IMR-90 (cell line): ENCODE measurements around the gene HRAS.

Experiments
- CEBPB ChIP-seq: IDR thresholded peaks from 2 replicates; pipeline ENCODE4 v1.6.1; 2012; ENCODE audit warnings: low read depth, low read length, improper control_type of control experiment
- MAFK ChIP-seq: IDR thresholded peaks from 2 replicates; pipeline ENCODE4 v1.6.1; 2012; ENCODE audit warnings: low read depth, low read length, improper control_type of control experiment
- MAZ ChIP-seq: IDR thresholded peaks from 2 replicates; pipeline ENCODE4 v1.6.1; 2012; ENCODE audit warnings: low read depth, mild to moderate bottlenecking, low read length, improper control_type of control experiment, moderate library complexity, borderline replicate concordance
- POLR2A ChIP-seq: IDR thresholded peaks from 2 replicates; pipeline ENCODE4 v1.6.1; 2012; ENCODE audit warnings: mild to moderate bottlenecking, low read depth, low read length
- RAD21 ChIP-seq: IDR thresholded peaks from 2 replicates; pipeline ENCODE4 v1.6.1; 2012; ENCODE audit warnings: low read length, improper control_type of control experiment
- RCOR1 ChIP-seq: IDR thresholded peaks from 2 replicates; pipeline ENCODE4 v1.6.1; 2012; ENCODE audit warnings: mild to moderate bottlenecking, low read length, improper control_type of control experiment; ENCODE audit not compliant: insufficient replicate concordance
- TF ChIP-seq, protein P1 (sequence below): conservative IDR thresholded peaks from 2 replicates; pipeline ENCODE4 v1.5.1; 2012; ENCODE audit warnings: mild to moderate bottlenecking, low read depth, low read length, improper control_type of control experiment
- TF ChIP-seq, protein P2 (sequence below): fragments of 150-350 bp; IDR thresholded peaks from 2 replicates; pipeline ENCODE4 v1.6.1; 2016; ENCODE audit warnings: low read depth, mild to moderate bottlenecking, low read length, moderate library complexity, borderline replicate concordance
- TF ChIP-seq, protein P3 (sequence below): fragments of 150-350 bp; IDR thresholded peaks from 2 replicates; pipeline ENCODE4 v1.6.1; 2017; ENCODE audit warnings: mild to moderate bottlenecking, antibody characterized with exemption, low read length, low read depth

DNA sequence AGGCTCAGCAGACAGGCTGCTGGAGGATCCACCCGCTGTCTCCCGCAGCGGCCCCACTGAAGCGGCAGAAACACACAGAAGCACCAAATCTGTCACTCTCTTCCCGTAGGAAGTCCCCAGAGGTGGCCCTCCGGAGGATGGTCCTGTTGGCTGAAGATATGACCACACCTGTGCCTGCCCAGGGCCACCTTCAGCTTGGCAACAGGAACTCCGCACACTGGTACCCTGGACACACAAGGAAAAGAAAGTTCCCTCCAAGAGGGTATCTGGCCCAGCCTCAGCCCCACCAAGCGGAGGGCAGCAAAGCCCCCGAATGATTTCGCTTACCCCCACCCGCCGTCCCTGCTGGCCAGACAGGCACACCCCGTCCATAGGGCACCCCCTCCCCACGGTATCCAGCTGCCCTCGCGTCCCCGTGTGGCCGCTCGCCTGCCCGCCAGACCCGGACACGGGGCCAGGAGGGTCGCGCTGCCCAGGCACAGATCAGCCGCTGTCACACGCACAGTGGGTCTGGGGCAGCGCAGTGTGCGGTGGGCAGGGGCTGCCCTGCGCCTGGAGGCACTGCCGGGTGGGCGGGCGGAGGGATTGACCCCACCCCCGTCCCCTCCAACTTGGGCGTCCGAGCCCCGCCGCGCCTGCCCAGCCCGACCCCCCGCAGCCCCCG is 32.4 kb upstream of the HRAS start:
- TF ChIP-seq, protein P1, sequence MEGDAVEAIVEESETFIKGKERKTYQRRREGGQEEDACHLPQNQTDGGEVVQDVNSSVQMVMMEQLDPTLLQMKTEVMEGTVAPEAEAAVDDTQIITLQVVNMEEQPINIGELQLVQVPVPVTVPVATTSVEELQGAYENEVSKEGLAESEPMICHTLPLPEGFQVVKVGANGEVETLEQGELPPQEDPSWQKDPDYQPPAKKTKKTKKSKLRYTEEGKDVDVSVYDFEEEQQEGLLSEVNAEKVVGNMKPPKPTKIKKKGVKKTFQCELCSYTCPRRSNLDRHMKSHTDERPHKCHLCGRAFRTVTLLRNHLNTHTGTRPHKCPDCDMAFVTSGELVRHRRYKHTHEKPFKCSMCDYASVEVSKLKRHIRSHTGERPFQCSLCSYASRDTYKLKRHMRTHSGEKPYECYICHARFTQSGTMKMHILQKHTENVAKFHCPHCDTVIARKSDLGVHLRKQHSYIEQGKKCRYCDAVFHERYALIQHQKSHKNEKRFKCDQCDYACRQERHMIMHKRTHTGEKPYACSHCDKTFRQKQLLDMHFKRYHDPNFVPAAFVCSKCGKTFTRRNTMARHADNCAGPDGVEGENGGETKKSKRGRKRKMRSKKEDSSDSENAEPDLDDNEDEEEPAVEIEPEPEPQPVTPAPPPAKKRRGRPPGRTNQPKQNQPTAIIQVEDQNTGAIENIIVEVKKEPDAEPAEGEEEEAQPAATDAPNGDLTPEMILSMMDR, result no peak
- peak; percentile 4; the same call in 1 of the 2 replicates for TF ChIP-seq POLR2A
- TF ChIP-seq, protein P2, sequence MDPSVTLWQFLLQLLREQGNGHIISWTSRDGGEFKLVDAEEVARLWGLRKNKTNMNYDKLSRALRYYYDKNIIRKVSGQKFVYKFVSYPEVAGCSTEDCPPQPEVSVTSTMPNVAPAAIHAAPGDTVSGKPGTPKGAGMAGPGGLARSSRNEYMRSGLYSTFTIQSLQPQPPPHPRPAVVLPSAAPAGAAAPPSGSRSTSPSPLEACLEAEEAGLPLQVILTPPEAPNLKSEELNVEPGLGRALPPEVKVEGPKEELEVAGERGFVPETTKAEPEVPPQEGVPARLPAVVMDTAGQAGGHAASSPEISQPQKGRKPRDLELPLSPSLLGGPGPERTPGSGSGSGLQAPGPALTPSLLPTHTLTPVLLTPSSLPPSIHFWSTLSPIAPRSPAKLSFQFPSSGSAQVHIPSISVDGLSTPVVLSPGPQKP, result no peak
- no peak for TF ChIP-seq RAD21
- TF ChIP-seq, protein P3, sequence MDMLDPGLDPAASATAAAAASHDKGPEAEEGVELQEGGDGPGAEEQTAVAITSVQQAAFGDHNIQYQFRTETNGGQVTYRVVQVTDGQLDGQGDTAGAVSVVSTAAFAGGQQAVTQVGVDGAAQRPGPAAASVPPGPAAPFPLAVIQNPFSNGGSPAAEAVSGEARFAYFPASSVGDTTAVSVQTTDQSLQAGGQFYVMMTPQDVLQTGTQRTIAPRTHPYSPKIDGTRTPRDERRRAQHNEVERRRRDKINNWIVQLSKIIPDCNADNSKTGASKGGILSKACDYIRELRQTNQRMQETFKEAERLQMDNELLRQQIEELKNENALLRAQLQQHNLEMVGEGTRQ, result no peak
- TF ChIP-seq MAFK, result no peak
- no peak for TF ChIP-seq CEBPB
- TF ChIP-seq MAZ, result no peak; the same call in 1 of the 2 replicates
- TF ChIP-seq RCOR1, result no peak
